ENCODE results near the gene DCTD.
"Not testable (repeated sequence)": the region's sequence is repeated elsewhere in the genome, so short reads cannot be mapped to it uniquely, and the experiment has no call there.

DCTD gene

DNA sequence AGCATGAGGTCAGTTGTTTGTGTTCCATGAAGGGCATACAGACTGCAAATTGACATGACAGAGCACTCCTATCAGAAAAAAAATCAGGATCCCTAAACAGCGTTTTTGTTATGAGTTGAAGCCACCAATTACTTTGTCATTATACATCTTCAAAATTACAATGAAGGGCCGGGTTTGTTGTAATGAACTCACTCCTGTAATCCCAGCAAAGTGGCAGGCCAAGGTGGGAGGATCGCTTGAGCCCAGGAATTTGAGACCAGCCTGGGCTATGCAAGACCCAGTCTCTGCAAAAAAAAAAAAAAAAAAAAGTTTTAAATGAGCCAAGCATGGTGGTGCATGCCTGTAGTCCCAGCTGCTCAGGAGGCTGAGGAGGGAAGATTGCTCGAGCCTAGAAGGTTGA is 3.5 kb upstream of the DCTD start:
- DNase-seq: no peak

DNA sequence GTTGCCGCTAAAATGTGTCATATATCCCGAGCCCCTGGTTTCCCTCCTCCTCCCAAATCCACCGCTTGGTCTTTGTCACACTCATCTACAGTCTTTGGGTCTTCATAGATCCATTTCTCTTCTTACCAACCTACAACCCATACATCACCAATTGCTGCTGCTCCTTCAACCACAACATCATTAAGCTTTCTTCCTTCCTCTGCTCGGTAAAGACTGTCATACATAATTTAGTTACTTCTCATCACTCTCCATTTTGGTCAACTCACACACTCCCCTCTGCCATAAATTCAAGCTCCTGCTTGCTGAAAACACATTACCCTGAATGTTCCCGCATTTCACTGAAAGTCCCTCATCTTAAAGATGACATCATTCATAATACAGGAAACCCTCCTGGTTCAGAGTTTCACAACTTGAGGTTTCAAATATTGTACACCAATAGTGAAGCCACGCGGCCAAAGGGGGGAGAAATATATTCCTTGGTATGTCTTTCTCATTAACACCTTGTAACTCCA is 1.7 kb upstream of the DCTD start:
- no peak for DNase-seq

DNA sequence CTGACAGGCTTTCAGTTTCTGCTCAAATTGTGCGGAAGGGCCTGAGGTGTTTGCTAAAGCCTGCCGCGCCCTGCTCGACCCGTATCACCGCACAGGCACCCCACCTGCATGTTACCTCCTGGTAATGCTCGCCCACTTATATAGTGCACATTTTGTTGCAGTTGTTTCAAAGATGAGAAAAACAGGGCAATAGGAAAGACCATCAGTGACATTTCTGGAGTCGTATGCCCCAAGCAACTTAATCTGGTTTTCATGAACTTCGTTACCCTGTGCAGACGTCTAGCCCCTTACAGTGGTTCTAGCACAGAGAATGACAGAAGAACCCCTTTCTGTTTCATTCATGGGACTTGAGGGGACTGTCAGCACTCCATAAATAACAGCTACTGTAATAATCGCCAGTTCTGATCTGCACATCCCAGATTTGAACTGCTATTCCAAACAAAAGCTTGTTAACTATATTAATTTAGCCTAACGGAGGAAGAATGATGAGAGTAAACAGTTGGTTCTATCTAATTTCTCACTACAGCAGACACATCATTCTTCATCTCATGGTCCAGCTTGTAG is 940 bp upstream of the DCTD start:
- no peak for DNase-seq

DNA sequence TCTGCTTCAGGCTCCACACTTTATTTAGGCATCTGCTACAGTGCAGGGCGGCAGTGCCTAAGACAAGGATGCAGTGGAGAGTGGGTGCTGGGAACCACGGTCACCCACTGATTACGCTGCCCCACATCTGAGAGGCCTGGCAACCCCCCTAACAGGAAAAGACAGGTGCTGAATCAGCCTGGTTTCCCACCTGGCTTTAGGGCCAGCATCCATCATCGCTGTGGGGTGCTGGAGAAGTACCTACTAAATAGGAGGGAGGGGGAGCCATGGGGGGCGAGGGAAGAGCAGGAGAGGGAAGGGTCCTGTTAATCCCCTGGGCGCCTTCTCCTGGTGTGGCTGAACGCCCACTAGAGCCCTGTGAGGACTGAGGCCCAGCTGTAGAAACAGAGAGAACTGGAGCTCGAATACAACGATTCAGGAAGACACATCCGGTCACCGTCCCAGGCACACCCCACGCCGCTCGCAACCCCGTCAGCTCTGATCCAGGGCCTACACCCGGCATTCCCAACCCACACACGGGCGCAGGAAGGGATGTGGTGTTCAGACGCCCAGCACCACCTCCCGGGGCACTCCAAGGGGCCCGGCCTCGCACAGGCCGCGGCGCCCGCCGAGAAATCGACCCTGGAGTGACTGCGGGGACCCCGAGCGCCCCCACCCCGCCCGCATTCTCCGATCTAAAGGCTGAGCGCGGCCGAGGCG is 554 bp downstream of the DCTD start:
- no peak for DNase-seq

DNA sequence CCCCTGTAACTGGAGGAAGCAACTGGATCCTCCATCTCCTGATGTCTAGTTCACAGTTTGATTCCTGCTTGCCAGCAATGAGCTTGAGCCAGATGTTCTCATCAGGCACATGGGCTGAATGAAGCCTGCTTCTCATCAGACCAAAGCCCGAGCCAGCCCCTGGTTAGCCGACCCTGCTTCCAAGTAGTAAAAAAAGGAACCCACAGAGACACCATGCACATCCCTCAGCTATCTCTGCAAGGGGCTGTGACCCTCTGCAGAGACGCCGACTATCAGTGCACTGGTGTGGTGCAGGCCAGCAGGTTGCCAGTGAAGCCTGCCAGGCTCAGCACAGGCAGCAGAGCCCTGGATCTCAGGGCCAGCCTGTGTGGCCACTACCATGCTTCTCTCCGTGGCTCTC is 2.8 kb downstream of the DCTD start:
- no peak for DNase-seq

DNA sequence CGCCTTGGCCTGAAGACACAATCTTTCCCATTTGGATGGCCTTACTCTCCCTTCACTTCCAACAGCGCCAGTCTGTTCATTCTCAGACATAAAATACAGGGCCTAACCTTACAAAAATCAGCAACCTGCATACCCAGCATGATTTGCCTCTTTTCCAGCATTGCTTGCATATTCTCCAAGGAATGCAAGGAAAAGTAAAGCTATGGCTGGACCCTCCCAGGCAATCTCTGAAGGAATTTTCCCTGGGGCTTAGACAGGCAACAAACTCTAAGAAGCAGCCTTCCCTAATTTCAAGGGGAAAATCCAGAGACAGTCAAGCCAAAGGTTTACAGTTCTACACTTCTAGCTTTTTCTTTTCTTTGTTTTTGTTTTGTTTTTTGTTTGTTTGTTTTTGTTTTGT is 3.6 kb downstream of the DCTD start:
- DNase-seq: no peak

DNA sequence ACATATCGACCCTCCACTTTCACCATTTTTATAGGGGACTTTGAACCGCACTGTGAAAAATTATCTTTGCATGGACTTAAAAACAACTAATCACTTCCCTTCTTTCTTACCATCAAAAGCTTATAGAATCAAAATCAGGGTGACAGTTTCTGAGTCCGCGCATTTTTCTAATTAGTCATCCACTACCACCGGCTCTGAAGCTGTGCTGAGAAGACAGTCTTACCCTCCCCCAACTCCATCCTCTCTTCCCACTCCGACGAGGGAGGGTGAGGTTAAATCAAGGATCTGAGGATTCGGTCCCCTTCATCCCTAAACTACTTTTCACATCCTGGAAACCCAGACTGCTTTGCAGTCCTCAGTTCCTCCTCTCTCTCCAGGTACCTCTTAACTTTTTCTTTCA is 4.2 kb downstream of the DCTD start:
- no peak for DNase-seq

DNA sequence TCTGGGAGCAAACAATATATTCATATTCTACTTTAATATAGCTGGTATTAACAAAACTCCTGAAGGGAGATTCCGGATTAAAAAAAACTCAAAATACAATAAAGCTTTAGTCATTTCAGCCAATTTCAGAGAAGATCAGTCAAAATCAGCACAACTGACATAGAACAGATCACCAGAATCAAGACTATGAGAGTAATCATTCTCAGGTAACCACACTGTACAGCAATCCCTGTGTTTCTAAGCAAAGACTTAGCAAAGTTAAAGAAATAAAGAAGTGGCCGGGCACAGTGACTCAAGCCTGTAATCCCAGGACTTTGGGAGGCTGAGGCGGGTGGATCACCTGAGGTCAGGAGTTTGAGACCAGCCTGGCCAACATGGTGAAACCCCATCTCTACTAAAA is 9.1 kb downstream of the DCTD start:
- DNase-seq: no peak

DNA sequence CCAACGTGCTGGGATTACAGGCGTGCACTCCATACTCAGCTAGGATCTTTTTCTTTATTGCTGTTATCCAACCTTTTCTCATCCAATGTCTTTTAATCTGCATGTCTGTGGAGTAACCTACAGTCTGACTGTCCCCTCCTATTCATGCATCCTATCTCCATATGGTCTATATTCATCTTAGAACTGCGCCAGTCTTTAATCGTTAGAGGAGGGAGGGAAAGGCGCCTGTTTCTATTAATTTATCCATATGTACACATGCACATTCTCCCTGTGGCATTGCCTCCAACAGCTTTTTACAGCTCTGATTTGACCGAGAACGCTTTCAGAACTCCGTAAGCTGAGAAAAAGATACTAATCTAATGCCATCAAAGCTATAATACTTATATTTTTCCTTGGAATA is 9.8 kb downstream of the DCTD start:
- no peak for DNase-seq

DNA sequence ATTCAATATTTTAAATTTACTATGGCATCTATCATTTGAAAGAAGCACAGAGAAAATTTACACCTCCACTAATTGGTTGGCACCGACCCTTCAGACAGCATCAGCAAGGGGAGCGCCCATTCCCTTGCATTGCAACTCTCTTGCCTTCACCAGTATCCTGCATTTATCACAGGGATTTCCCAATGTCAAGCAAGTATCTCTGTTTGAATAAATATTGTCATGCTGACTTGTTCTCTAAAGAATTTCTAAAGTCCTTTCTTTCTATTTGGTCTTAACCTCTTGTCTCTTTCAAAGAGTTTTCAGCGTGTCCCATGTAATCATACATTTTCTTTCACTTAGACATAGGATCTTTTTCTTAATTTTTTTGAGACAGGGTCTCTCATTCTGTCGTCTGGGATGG is 10.4 kb downstream of the DCTD start:
- no peak for DNase-seq

DNA sequence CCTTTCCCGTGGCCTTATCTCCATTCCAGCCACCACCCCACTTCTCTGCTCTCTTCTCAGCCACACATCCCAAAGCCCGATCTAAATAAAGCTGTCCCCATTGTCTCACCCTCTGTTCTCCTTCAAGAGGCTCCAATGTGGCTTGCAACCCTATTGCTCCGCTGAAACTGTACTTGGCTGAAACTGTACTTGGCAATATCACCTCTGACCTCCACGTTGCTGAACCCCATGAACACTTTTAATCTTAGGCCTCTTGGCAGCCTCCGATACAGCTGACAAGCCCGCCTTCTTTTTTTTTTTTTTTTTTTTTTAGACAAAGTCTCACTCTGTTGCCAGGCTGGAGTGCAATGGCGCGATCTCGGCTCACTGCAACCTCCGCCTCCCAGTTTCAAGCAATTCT is 12.1 kb downstream of the DCTD start:
- DNase-seq: no peak

DNA sequence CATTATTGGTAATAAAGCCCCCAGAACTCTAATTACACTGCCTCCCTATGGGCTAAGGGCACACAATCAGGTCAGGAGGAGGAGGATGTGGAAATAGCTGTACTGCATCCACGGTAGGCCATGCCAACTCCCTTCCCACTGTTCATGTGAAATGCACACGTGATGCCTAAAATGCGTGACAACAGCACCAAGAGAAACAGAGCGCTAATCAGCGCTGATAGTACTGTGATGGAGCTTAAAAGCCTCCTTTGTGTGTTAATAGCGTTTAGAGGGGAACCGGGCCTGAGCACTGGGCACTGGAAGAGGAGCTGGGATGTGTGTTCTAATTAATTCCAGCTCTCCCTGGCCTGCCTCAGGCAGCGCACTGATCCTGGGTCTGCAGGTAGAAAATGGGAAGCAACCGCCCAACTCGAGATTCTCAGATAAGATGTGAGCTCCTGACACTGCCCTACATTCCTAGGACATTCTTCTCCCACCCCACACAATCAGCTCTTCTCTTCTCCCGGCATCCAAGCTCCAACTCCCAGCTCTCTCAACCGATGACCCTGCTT is 12.9 kb downstream of the DCTD start:
- no peak for DNase-seq

DNA sequence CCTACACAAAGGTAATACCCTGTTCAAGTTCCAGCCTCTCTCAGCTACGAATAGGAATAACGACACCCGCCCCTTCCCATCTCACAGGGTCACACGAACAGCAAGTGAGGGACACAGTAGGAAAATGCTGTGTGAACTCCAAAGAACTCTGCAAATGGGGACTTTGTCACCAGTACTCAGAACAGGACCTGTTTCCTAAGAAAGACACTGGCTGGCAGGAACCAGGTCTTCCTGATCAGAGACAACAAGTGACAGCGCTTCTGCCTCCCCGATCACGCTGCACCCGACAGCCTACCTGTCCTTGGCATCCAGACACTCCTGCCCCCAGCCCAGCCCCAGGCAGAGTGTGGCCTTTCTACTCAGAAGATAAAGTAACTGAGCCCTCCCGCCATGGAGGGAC is 14.2 kb downstream of the DCTD start:
- DNase-seq: no peak

DNA sequence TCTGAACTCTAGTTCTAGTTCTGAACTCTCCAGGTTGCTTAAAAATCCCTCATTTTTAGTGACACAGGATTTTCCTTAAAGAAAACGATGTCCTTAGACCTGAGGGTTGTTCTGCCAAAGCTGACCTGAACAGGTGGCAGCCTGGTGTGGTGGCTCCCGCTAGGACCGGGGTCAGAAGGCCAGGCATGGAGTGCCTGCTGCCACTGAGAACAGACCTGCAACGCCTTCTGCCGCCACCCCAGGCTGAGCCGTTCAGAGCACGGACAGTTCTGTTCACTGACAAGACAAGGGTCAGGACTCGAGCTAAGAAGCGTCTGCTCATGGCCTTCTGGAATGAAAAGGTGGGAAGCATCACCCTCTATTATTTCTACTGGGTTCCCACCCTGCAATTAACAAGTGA is 15.8 kb downstream of the DCTD start:
- no peak for DNase-seq

DNA sequence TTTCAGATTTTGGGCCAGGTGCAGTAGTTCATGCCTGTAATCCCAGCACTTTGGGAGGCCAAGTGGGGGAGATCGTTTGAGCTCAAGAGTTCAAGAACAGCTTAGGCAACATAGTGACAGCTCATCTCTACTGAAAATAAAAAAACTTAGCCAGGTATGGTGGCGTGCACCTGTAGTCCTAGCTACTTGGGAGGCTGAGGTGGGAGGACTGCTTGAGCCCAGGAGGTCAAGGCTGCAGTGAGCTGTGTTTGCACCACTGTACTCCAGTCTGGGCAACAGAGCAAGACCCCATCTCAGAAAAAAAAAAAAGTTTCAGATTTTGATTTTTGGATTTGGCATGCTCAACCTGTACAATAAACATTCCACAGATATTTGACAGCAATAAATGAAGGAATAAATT is 17.2 kb downstream of the DCTD start:
- DNase-seq: not testable (repeated sequence)

DNA sequence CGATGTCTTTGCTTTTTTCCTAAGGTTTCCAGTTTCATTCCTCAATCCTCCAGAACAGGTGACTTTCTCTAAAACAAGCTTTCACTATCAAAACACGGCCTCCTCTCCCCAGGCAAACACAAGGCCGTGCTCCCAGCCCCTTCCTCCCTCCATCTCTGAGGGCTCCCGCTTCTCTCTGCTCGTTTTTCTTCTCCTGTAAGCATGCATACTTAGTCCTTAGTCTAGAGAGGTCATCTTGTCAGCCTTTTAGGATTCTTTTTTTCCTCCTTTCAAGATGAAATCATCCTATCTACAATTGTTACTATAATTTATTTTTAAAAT is 18.7 kb downstream of the DCTD start:
- no peak for DNase-seq

DNA sequence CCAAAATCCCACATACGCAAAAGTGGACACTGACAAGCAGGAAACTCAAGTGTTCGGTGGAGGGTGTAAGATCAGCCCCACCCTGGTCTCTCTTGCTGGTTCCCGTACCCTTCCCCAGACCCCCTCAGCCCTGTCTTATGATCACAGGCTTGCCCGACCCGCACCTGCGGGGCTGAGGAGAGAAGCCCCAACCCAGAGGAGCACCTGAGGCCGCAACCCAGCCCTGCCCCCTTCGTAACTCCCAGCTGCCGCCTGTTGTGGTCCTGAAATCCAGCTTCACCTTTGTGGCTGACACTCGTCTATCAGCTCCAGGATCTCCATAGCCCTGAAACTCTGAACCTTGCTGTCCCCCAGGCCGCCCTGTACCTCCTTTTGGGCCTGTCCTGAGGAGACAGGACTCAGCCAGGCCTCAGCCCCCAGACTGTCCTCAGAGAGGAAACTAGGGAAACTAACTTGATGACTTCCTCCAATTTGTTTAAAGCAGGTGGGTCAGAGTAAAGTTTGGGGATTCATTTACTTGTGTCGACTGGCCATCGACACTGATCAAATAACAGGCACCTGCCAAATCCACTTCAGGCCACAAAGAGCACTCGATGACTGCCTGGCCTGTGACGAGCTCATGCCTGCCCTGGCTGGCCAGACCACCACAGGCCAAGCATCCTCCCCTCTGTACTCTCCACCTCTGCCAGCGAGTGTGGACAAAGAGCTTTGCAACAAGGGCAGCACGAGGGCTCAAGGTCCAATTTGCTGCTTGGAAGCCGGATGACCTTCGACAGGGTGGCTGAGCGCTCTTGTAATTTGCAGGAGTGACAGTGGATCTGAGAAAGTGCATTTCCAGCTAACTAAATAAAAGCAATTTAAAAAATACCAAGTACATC is 19.3 kb downstream of the DCTD start:
- DNase-seq: no peak

DNA sequence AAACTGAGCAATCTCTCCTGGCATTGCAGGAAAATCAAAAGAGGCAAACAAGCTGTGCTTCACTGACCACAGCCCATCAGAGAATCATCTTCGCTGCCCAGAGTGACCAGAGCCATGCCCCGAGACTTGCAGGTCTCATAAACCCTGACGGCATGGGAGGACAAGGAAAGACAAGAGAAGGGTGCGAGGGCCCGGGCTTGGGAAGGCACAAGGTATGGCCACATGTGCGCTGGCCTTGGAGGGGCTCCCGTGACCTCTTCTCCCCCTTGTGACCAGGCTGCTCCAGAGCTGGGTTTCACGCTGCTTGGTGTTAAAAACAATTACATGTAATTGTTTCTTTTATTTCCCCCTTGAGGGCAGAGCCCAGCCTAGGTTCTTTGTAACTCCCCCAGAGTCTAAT is 20.8 kb downstream of the DCTD start:
- no peak for DNase-seq

DNA sequence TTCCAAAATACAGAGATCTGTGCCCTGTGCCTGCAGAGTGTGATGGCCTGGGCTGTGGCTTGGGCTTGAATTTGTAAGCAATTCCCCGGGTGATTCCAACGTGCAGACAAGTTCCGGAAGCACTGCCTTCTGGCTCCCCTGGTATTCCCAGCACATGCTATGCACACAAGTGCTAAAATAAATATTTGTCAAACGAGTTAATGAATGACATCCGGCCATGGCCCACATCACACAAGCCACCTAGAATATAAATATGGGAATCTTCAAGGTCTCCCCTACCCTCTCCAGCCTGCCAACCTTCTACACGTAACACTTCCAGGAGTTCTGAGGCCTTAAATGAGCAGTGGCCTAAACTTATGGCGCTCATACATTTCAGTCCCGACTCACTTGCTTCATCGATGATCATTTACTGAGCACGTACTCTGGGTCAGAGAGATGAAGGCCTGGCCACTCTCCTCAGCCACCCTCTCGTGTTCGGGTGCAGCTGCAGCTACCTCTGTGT is 21.3 kb downstream of the DCTD start:
- DNase-seq: no peak

DNA sequence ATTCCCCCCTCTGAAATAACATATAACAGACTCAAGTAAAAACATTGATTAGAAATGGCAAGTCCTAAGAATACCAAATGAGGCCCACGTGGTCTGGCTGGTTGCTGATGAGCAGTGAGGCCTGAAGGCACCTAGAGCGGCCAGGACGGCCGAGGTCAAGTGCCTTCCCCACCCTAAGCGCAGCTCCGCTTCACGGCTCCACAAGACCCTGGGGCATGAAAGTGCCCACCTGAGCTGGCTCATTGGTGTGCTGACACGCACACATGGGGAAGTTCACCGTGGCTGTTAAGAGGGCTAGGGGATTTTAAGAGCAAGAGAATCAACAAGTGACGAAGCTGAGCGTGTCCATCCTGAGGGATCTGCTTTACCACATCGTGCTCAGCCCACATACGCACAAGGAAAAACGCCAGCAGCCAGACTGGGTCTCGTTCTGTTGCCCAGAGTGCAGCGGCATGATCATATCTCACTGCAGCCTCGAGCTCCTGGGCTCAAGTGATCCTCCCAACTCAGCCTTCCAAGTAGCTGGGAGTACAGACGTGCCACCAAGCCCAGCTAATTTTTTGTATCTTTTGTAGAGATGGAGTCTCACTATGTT is 22.4 kb downstream of the DCTD start:
- DNase-seq: no peak

DNA sequence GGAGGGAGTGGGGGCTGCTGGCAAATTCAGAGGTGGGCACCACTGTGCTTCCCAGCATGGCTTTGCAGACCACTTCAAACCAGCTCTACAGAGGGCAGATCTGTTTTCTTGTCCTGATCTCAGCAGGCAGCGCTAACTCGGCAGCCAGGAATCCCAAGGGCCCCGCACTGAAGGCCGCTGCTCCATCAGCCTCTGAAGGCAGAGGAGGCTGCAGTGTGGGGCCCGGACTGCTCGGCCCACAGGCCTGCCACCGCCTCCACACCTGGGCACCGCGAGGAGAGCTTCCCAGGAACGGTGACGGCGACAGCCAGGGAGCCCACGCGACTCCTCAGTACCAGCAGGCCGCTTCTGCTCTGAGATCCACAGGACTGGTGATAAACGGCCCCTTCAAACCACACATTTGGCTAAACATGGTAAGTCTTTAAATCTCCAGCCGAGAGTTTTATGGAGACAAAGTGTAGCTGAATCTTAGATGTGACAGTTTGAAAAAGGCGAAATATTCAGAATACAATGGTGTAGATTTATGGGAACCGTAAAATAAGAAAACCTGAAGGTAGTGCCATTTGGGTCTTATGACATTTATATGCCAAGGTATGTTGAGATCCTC is 23.6 kb downstream of the DCTD start:
- no peak for DNase-seq

DNA sequence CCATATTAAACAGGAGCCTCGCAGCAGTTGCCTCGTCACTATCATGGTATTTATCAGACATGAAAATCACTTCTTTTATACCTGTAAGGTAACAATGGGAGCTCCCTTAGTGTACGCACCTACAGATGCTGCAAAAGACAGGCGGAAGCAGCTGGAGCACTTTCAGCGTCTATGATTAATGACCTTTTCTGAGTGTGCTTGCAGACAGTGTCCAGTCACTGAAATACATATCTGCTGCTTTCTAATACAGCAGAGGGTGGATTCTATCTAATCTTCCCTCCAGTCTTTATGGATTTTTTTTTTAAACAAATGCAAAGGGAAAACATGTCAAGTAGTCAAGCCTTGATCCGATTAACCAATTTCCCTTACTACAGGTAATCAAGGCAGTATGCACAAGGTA is 24.1 kb downstream of the DCTD start:
- no peak for DNase-seq

DNA sequence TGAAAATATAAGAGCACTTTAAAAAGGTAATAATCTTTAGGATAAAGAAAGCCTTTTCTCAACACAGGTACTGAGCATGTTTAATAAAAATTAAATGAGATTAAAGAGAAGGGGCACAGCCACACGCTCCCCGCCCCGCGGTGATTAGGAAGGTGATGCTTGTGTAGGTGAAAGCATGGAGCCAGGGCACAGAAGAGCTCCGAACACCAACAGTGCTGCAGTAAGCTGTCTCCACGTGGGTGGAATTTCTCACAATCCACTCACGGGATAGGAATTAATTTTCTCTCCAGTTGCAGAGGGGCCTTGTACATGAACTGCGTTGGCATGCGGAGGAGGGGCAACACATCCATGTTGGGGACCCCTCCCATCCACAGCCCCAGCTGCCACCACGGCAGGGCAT is 27.0 kb downstream of the DCTD start:
- DNase-seq: no peak
